ENCODE data around the gene TTK.

Gene TTK

GRCh38 chr6:80004173-80005072 is at the start of gene TTK:
Gene TTK, plus strand, starts transcription at chr6:80004649. Its CDS starts 1,195 bp downstream, at chr6:80005844.
- DNase-seq (ENCODE audit: low read depth in 2 of 2), result peak; percentile 69 to 85

GRCh38 chr6:79954849-79955248 is 49.6 kb upstream of the TTK start:
- DNase-seq (ENCODE audit: low read depth in 2 of 2), result no peak

- no peak for DNase-seq (ENCODE audit: low read depth in 2 of 2)
Observed at GRCh38 chr6:79964607-79965081, 39.8 kb upstream of the TTK start.

- no peak for DNase-seq (ENCODE audit: low read depth in 2 of 2)
Observed at GRCh38 chr6:79967178-79967577, 37.3 kb upstream of the TTK start.

- DNase-seq (ENCODE audit: low read depth in 2 of 2), result no peak
Observed at GRCh38 chr6:79969784-79970183, 34.7 kb upstream of the TTK start.

- DNase-seq (ENCODE audit: low read depth in 2 of 2), result no peak
Observed at GRCh38 chr6:79971193-79971592, 33.3 kb upstream of the TTK start.

GRCh38 chr6:79981652-79982051 is 22.8 kb upstream of the TTK start:
- no peak for DNase-seq (ENCODE audit: low read depth in 2 of 2)

GRCh38 chr6:79984261-79984660 is 20.2 kb upstream of the TTK start:
- DNase-seq (ENCODE audit: low read depth in 2 of 2), result no peak

- no peak for DNase-seq (ENCODE audit: low read depth in 2 of 2)
Observed at GRCh38 chr6:79985128-79985527, 19.3 kb upstream of the TTK start.

GRCh38 chr6:79989641-79990040 is 14.8 kb upstream of the TTK start:
- DNase-seq (ENCODE audit: low read depth in 2 of 2), result no peak

GRCh38 chr6:79993012-79993910 is 11.2 kb upstream of the TTK start:
- no peak for DNase-seq (ENCODE audit: low read depth in 2 of 2)

GRCh38 chr6:79993911-79994309 is 10.5 kb upstream of the TTK start:
- DNase-seq (ENCODE audit: low read depth in 2 of 2), result no peak

- no peak for DNase-seq (ENCODE audit: low read depth in 2 of 2)
Observed at GRCh38 chr6:79997728-79998127, 6.7 kb upstream of the TTK start.

- no peak for DNase-seq (ENCODE audit: low read depth in 2 of 2)
Observed at GRCh38 chr6:80001337-80001736, 3.1 kb upstream of the TTK start.

GRCh38 chr6:80003826-80004172 is 650 bp upstream of the TTK start:
- no peak for DNase-seq (ENCODE audit: low read depth in 2 of 2)

GRCh38 chr6:80005406-80005805 is 957 bp downstream of the TTK start:
- DNase-seq (ENCODE audit: low read depth in 2 of 2), result no peak

GRCh38 chr6:80006541-80006940 is 2.1 kb downstream of the TTK start:
- DNase-seq (ENCODE audit: low read depth in 2 of 2), result no peak

GRCh38 chr6:80009531-80009930 is 5.1 kb downstream of the TTK start:
- DNase-seq (ENCODE audit: low read depth in 2 of 2), result no peak

- no peak for DNase-seq (ENCODE audit: low read depth in 2 of 2)
Observed at GRCh38 chr6:80010288-80010687, 5.8 kb downstream of the TTK start.

- no peak for DNase-seq (ENCODE audit: low read depth in 2 of 2)
Observed at GRCh38 chr6:80015839-80016435, 11.5 kb downstream of the TTK start.

- no peak for DNase-seq (ENCODE audit: low read depth in 2 of 2)
Observed at GRCh38 chr6:80020381-80021120, 16.1 kb downstream of the TTK start.

GRCh38 chr6:80021131-80021530 is 16.7 kb downstream of the TTK start:
- DNase-seq (ENCODE audit: low read depth in 2 of 2), result no peak
